ENCODE results near the gene LYRM1.

LYRM1 gene

DNA sequence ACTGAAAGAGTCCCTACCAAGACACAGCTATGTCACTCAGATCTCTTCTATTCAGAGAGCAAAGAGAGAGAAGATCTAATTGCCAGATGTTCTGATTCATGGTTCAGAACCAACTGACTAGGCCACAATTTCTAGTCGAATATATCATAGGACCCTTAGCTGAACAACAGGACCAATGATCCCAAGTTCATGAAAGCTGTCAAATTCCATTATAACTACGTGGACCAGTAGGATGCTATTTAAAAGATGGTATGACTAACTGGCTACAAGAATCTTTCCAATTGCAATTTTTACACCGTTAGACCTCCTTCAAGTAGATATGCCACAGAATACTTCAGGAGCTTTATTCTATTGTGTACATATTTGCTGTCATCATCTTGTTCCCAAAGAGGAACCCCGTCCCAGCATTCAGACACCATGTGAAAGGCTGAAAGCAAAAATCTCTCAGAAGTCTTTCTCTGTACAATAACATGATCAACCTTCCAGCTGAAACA lies 26.4 kb upstream of the LYRM1 start:
- peaks cover 71% of the 10 kb centered on the region for H3K79me2 ChIP-seq (ENCODE audit: insufficient read depth, low read length)
- no peaks in the 10 kb centered on the region for H3F3A ChIP-seq (ENCODE audit: low read depth)
- peaks cover 60% of the 10 kb centered on the region for H3K4me1 ChIP-seq (ENCODE audit: insufficient read depth, low read length, poor library complexity, severe bottlenecking)
- no peak overlapping the region for H2AFZ ChIP-seq (ENCODE audit: low read length)
- no peaks in the 10 kb centered on the region for H3K9me3 ChIP-seq (ENCODE audit: insufficient read depth, low read depth, low read length)
- H3K9me2 ChIP-seq (replicated peaks; ENCODE audit: low read depth, low read length), result no peaks in the 10 kb centered on the region
- no peaks in the 10 kb centered on the region for H3K36me3 ChIP-seq (ENCODE audit: insufficient read depth, low read length)
- H3K4me3 ChIP-seq (ENCODE audit: low read length, poor library complexity, severe bottlenecking), result no peak overlapping the region
- H3K9ac ChIP-seq (ENCODE audit: low read depth, low read length, poor library complexity, severe bottlenecking), result no peak overlapping the region
- no peaks in the 10 kb centered on the region for H3K27me3 ChIP-seq (ENCODE audit: insufficient read depth, low read length, poor library complexity, severe bottlenecking)
- peak overlapping the region; percentile 46 for H3K4me2 ChIP-seq (ENCODE audit: low read depth, low read length, poor library complexity, severe bottlenecking)
- TF ChIP-seq EZH2phosphoT487 (IDR thresholded peaks at IDR 0.05; ENCODE audit: borderline replicate concordance), result no peak
- TF ChIP-seq, protein P1, sequence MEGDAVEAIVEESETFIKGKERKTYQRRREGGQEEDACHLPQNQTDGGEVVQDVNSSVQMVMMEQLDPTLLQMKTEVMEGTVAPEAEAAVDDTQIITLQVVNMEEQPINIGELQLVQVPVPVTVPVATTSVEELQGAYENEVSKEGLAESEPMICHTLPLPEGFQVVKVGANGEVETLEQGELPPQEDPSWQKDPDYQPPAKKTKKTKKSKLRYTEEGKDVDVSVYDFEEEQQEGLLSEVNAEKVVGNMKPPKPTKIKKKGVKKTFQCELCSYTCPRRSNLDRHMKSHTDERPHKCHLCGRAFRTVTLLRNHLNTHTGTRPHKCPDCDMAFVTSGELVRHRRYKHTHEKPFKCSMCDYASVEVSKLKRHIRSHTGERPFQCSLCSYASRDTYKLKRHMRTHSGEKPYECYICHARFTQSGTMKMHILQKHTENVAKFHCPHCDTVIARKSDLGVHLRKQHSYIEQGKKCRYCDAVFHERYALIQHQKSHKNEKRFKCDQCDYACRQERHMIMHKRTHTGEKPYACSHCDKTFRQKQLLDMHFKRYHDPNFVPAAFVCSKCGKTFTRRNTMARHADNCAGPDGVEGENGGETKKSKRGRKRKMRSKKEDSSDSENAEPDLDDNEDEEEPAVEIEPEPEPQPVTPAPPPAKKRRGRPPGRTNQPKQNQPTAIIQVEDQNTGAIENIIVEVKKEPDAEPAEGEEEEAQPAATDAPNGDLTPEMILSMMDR (conservative IDR thresholded peaks at IDR 0.05; ENCODE audit: low read length), result no peak
- no peaks in the 10 kb centered on the region for H4K20me1 ChIP-seq (ENCODE audit: insufficient read depth, low read length, poor library complexity, severe bottlenecking)

DNA sequence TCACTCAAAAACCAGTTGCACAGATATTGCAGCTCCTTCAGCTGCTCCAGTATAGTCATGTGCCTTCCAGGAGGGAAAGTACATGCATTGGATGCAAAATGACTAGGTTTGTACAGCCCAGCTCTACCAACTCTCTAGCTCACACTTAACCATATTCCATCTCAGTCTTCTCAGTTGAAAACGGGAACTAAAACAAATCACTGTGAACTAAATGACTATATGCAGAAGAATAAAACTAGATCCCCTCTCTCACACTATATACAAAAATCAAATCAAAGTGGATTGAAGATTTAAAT lies 25.3 kb upstream of the LYRM1 start:
- Histone ChIP-seq H3K79me2 (ENCODE audit: insufficient read depth, low read length) (peaks cover 67% of the 10 kb centered on the region), H3K4me2 (ENCODE audit: low read depth, low read length, poor library complexity, severe bottlenecking) (peak overlapping the region; percentile 46)

DNA sequence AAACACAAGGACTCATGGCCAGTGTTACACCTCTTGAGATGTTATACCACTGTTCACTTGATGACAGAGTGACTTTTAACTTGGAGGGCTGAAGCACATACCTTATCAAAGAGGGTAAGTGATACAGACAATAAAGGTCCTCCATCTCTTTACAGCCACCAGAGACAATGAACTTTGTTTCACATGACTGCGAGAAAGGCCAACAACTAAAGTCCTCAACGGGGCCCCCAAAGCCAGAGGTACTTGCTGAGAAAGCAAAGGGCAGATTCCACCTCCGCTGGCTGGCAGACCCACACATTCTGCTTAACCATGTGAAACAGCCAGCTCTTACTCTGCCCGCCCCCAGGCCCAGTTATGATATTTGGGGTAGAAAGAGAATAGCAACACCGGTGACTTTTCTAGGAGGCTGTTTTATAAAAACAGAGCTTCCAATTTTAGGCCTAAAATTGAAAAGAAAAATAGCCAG lies 21.9 kb upstream of the LYRM1 start:
- Histone ChIP-seq H3K9me3 (ENCODE audit: insufficient read depth, low read depth, low read length) (no peaks in the 10 kb centered on the region), H3K36me3 (ENCODE audit: insufficient read depth, low read length) (no peaks in the 10 kb centered on the region), H3K4me2 (ENCODE audit: low read depth, low read length, poor library complexity, severe bottlenecking) (no peak overlapping the region), H4K20me1 (ENCODE audit: insufficient read depth, low read length, poor library complexity, severe bottlenecking) (no peaks in the 10 kb centered on the region), H3K4me3 (ENCODE audit: low read length, poor library complexity, severe bottlenecking) (no peak overlapping the region), H3K27me3 (ENCODE audit: insufficient read depth, low read length, poor library complexity, severe bottlenecking) (no peaks in the 10 kb centered on the region), H3K9me2 (replicated peaks; ENCODE audit: low read depth, low read length) (no peaks in the 10 kb centered on the region), H3K79me2 (ENCODE audit: insufficient read depth, low read length) (peaks cover 67% of the 10 kb centered on the region), H3F3A (ENCODE audit: low read depth) (0 out of 2 replicates have a peak, but pooled peaks cover 4% of the 10 kb centered on the region), H3K9ac (ENCODE audit: low read depth, low read length, poor library complexity, severe bottlenecking) (no peak overlapping the region), H3K4me1 (ENCODE audit: insufficient read depth, low read length, poor library complexity, severe bottlenecking) (peaks cover 35% of the 10 kb centered on the region), H2AFZ (ENCODE audit: low read length) (no peak overlapping the region)
- TF ChIP-seq, protein P1 (conservative IDR thresholded peaks at IDR 0.05; ENCODE audit: low read length), result no peak
- no peak for TF ChIP-seq EZH2phosphoT487 (IDR thresholded peaks at IDR 0.05; ENCODE audit: borderline replicate concordance)

More for the DNA sequence above, 25.3 kb upstream of the LYRM1 start:
- Histone ChIP-seq H3K27me3 (ENCODE audit: insufficient read depth, low read length, poor library complexity, severe bottlenecking) (no peaks in the 10 kb centered on the region), H4K20me1 (ENCODE audit: insufficient read depth, low read length, poor library complexity, severe bottlenecking) (no peaks in the 10 kb centered on the region), H3K9me3 (ENCODE audit: insufficient read depth, low read depth, low read length) (no peaks in the 10 kb centered on the region), H3K9me2 (replicated peaks; ENCODE audit: low read depth, low read length) (no peaks in the 10 kb centered on the region), H3K4me3 (ENCODE audit: low read length, poor library complexity, severe bottlenecking) (no peak overlapping the region), H2AFZ (ENCODE audit: low read length) (no peak overlapping the region), H3K4me1 (ENCODE audit: insufficient read depth, low read length, poor library complexity, severe bottlenecking) (peaks cover 60% of the 10 kb centered on the region), H3F3A (ENCODE audit: low read depth) (no peaks in the 10 kb centered on the region), H3K36me3 (ENCODE audit: insufficient read depth, low read length) (no peaks in the 10 kb centered on the region), H3K9ac (ENCODE audit: low read depth, low read length, poor library complexity, severe bottlenecking) (no peak overlapping the region)
- no peak for TF ChIP-seq EZH2phosphoT487 (IDR thresholded peaks at IDR 0.05; ENCODE audit: borderline replicate concordance)
- TF ChIP-seq, protein P1 (conservative IDR thresholded peaks at IDR 0.05; ENCODE audit: low read length), result no peak
